Osteoblast (primary cell): Measurements from ENCODE around the gene SSTR4. TPM values are rescaled to one million over a fixed set of nuclear protein-coding genes. Genes with fewer than 3 reads are reported as not detected.

Experiments
- DNase-seq: peaks from one replicate; pipeline ENCODE4 v3.0.0; 2011; ENCODE audit warnings: low spot score, mixed read lengths; ENCODE audit not compliant: insufficient read length; ENCODE audit errors: missing footprints
- H2AFZ ChIP-seq: 2 replicates; pipeline ENCODE4 v1.6.0; 2011; ENCODE audit warnings: mild to moderate bottlenecking, low read length
- H3K27ac ChIP-seq: 2 replicates; pipeline ENCODE4 v1.5.1; 2011; ENCODE audit warnings: mild to moderate bottlenecking, low read depth, low read length, moderate library complexity
- H3K27me3 ChIP-seq: 2 replicates; pipeline ENCODE4 v1.6.0; 2012; ENCODE audit warnings: mild to moderate bottlenecking, control low read depth, inconsistent platforms, low read length, moderate library complexity; ENCODE audit not compliant: insufficient read depth
- H3K36me3 ChIP-seq: 2 replicates; pipeline ENCODE4 v1.5.1; 2011; ENCODE audit warnings: mild to moderate bottlenecking, low read length, control low read depth, moderate library complexity; ENCODE audit not compliant: insufficient read depth
- H3K4me1 ChIP-seq: 2 replicates; pipeline ENCODE4 v1.5.1; 2011; ENCODE audit warnings: mild to moderate bottlenecking, low read length, control low read depth, moderate library complexity; ENCODE audit not compliant: insufficient read depth
- H3K4me2 ChIP-seq: 2 replicates; pipeline ENCODE4 v1.6.0; 2011; ENCODE audit warnings: mild to moderate bottlenecking, low read length; ENCODE audit not compliant: insufficient read depth
- H3K4me3 ChIP-seq: fragments of 200-600 bp; sonication (generic); 3 replicates; pipeline ENCODE4 v1.5.1; 2012; ENCODE audit warnings: mild to moderate bottlenecking, low read length, inconsistent platforms; ENCODE audit not compliant: insufficient read depth
- H3K79me2 ChIP-seq: 2 replicates; pipeline ENCODE4 v1.6.0; 2012; ENCODE audit warnings: mild to moderate bottlenecking, low read length, control low read depth, inconsistent platforms; ENCODE audit not compliant: insufficient read depth
- H3K9me3 ChIP-seq: 2 replicates; pipeline ENCODE4 v1.5.1; 2011; ENCODE audit warnings: low read depth, low read length, control low read depth
- H4K20me1 ChIP-seq: 2 replicates; pipeline ENCODE4 v1.6.0; 2012; ENCODE audit warnings: mild to moderate bottlenecking, low read length, control low read depth; ENCODE audit not compliant: insufficient read depth
- total RNA-seq: library from RNA; depleted of rRNA; stranded (reverse); fragments of >200 nt; gene quantifications from 2 replicates; pipeline ENCODE4 v1.2.3, GENCODE V29; 2012
- TF ChIP-seq, protein P1 (sequence below): IDR thresholded peaks from 2 replicates; pipeline ENCODE4 v1.5.1; 2011; ENCODE audit warnings: mild to moderate bottlenecking, low read depth, low read length, moderate library complexity; ENCODE audit errors: extremely low read depth

The SSTR4 gene
- total RNA-seq, 1 donor, result not detected

DNA sequence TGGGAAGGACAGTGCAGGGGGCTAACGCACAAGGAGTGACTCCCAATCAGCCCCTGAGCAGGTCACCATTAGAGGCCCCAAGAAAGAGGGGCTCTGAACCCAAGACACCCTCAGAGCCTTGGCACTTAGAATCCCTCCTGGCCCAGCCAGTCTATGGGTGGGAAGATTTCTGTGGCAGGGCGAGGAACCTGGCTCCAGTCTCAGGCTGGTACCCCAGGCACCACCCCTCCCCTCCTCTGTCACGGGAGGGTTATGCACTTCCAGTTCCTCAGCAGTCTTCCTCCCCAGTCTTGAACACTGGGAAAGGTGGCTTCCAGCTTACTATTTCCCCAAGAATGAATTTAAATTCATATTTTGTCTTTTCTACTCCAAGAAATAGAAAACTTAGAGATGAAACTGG is 27.6 kb upstream of the SSTR4 start:
- Histone ChIP-seq H3K9me3 (no peaks in the 10 kb centered on the region), H4K20me1 (no peaks in the 10 kb centered on the region), H3K4me1 (no peaks in the 10 kb centered on the region), H2AFZ (no peak overlapping the region), H3K27ac (no peak overlapping the region), H3K27me3 (peaks cover 2% of the 10 kb centered on the region), H3K4me2 (no peak overlapping the region), H3K79me2 (no peaks in the 10 kb centered on the region), H3K36me3 (no peaks in the 10 kb centered on the region), H3K4me3 (no peak overlapping the region)
- TF ChIP-seq, protein P1, sequence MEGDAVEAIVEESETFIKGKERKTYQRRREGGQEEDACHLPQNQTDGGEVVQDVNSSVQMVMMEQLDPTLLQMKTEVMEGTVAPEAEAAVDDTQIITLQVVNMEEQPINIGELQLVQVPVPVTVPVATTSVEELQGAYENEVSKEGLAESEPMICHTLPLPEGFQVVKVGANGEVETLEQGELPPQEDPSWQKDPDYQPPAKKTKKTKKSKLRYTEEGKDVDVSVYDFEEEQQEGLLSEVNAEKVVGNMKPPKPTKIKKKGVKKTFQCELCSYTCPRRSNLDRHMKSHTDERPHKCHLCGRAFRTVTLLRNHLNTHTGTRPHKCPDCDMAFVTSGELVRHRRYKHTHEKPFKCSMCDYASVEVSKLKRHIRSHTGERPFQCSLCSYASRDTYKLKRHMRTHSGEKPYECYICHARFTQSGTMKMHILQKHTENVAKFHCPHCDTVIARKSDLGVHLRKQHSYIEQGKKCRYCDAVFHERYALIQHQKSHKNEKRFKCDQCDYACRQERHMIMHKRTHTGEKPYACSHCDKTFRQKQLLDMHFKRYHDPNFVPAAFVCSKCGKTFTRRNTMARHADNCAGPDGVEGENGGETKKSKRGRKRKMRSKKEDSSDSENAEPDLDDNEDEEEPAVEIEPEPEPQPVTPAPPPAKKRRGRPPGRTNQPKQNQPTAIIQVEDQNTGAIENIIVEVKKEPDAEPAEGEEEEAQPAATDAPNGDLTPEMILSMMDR, result no peak
- DNase-seq, result no peak

DNA sequence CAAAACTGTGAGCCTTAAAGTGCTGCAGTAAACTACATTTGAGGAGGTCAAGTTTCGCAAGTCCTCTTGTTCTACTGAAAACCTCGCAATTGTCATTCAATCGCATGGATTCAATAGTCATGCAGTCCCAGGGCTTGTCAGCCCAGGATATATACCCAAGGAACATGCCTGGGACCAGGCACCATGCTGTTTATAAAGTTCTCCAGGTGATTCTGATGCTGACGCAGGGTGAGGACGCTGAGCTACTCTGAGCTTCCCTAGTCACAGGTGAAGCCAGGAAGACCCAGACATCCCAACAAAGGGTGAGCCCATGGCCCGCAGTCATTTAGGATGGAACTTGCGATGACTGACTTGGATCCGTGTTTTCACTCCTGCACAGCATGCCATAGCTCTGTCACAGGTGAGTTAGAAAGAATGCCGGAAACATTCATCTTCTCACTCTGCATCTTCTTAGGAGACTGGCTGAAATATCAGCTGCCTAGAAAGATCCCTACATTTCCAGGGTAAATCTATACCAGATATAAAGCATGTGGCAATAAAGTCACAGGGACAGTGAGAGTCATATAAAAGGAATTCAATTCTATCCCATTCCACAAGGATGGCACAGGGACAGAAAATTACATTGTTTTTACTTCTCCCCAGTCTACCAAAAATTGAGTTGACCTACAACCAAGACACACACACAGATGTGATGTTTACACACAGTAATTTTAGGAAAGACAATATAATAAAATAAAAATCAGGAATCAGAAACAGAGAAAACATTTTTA is 27.0 kb upstream of the SSTR4 start:
- H3K36me3 ChIP-seq, result no peaks in the 10 kb centered on the region
- no peaks in the 10 kb centered on the region for H4K20me1 ChIP-seq
- no peaks in the 10 kb centered on the region for H3K9me3 ChIP-seq
- DNase-seq, result no peak
- H3K27me3 ChIP-seq, result peaks cover 2% of the 10 kb centered on the region
- no peaks in the 10 kb centered on the region for H3K79me2 ChIP-seq
- H3K27ac ChIP-seq, result no peak overlapping the region
- no peak overlapping the region for H3K4me2 ChIP-seq
- no peak overlapping the region for H3K4me3 ChIP-seq
- H2AFZ ChIP-seq, result no peak overlapping the region
- H3K4me1 ChIP-seq, result no peaks in the 10 kb centered on the region
- TF ChIP-seq, protein P1, result no peak

- no peaks in the 10 kb centered on the region for H3K79me2 ChIP-seq
- TF ChIP-seq, protein P1, result no peak
- no peak overlapping the region for H3K4me3 ChIP-seq
- H3K9me3 ChIP-seq, result no peaks in the 10 kb centered on the region
- no peak overlapping the region for H2AFZ ChIP-seq
- H3K4me1 ChIP-seq, result no peaks in the 10 kb centered on the region
- no peak overlapping the region for H3K27ac ChIP-seq
- no peak overlapping the region for H3K4me2 ChIP-seq
- H3K27me3 ChIP-seq, result peaks cover 2% of the 10 kb centered on the region
- DNase-seq, result no peak
- no peaks in the 10 kb centered on the region for H3K36me3 ChIP-seq
- H4K20me1 ChIP-seq, result no peaks in the 10 kb centered on the region
These were observed 26.4 kb upstream of the SSTR4 start for GRCh38 chr20:23008667-23009066.

DNA sequence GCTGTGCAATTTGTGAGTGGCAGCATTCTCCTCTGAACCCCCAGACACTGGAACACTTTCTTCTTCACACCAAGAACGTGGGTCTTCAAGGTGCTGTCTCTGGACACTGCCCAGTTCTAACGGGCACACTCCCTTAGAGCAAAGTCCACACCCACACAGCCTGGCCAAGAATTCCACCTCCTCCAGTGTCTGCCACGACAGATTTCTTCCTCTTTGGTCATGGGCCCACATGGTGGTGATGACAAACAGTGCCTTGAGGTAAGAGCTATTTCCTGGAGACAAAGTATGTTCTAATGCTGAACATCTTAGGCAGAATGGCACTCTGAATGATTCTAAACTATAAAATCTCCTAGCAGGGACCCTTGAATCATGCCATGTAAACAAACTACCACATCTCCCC is 25.5 kb upstream of the SSTR4 start:
- no peaks in the 10 kb centered on the region for H3K36me3 ChIP-seq
- no peak overlapping the region for H3K4me2 ChIP-seq
- no peak overlapping the region for H3K27ac ChIP-seq
- H3K4me1 ChIP-seq, result no peaks in the 10 kb centered on the region
- no peak for DNase-seq
- TF ChIP-seq, protein P1, result no peak
- H3K79me2 ChIP-seq, result no peaks in the 10 kb centered on the region
- H3K9me3 ChIP-seq, result no peaks in the 10 kb centered on the region
- H2AFZ ChIP-seq, result no peak overlapping the region
- H3K27me3 ChIP-seq, result no peaks in the 10 kb centered on the region
- H3K4me3 ChIP-seq, result no peak overlapping the region
- H4K20me1 ChIP-seq, result no peaks in the 10 kb centered on the region
